Endothelial cell of umbilical vein (primary cell): ENCODE data around the gene RTN4. TPM values are rescaled to one million over a fixed set of nuclear protein-coding genes. Genes with fewer than 3 reads are reported as not detected.

ENCODE experiments used
- BruUV-seq: library from RNA; stranded (reverse); fragments of 400-500 nt; replicated peaks from 2 replicates; lab custom pipeline; 2021; lab: Mats Ljungman, UMichigan
- CTCF ChIA-PET: fragments of 300-600, 350-600 bp; sonication (Branson Sonifier 250); formaldehyde crosslinking; loops from one replicate; lab custom pipeline; 2021; ENCODE audit warnings: antibody characterized with exemption, inconsistent platforms; lab: Charles Lee
- POLR2A ChIA-PET: fragments of 300-600, 350-600 bp; sonication (Branson Sonifier 250); formaldehyde crosslinking; loops from one replicate; lab custom pipeline; 2021; ENCODE audit warnings: antibody characterized with exemption, inconsistent platforms; lab: Charles Lee
- DNase-seq: peaks from one replicate; pipeline ENCODE4 v3.0.0-alpha.2; 2011; ENCODE audit warnings: low read depth, low spot score
- FAIRE-seq: peaks from 2 replicates; lab custom pipeline; 2011; peaks lifted over from hg19 to GRCh38; lab: Jason Lieb, UNC
- H2AFZ ChIP-seq: 2 replicates; pipeline ENCODE4 v1.6.0; 2012; ENCODE audit warnings: low read depth, low read length, control low read depth, inconsistent platforms
- H3K27ac ChIP-seq: 2 replicates; pipeline ENCODE4 v1.5.1; 2011; ENCODE audit warnings: low read depth, mild to moderate bottlenecking, control low read depth, low read length, moderate library complexity; ENCODE audit not compliant: insufficient read depth
- H3K27me3 ChIP-seq, 2 experiments: 2 replicates each; pipeline versions ENCODE4 v1.6.0 to v1.6.1; 2011; ENCODE audit warnings: low read length in 2 of 2, mixed read lengths in 1 of 2; ENCODE audit not compliant: control insufficient read depth in 2 of 2, insufficient read depth in 2 of 2
- H3K36me3 ChIP-seq, 2 experiments: 2 replicates in 1 of 2; 3 replicates in 1 of 2; pipeline ENCODE4 v1.5.1; 2011; ENCODE audit warnings: low read length in 2 of 2, mild to moderate bottlenecking in 1 of 2, moderate library complexity in 1 of 2; ENCODE audit not compliant: control insufficient read depth in 2 of 2, insufficient read depth in 2 of 2; ENCODE audit errors: extremely low read depth in 1 of 2
- H3K4me1 ChIP-seq: 3 replicates; pipeline ENCODE4 v1.5.1; 2011; ENCODE audit warnings: mild to moderate bottlenecking, low read length; ENCODE audit not compliant: control insufficient read depth, insufficient read depth; ENCODE audit errors: extremely low read depth
- H3K4me2 ChIP-seq: 2 replicates; pipeline ENCODE4 v1.6.1; 2011; ENCODE audit warnings: low read length, control low read depth, mixed read lengths; ENCODE audit not compliant: insufficient read depth
- H3K4me3 ChIP-seq, 3 experiments: fragments of 200-600 bp in 1 of 3; sonication (generic), shearing (Covaris generic) in 1 of 3; replicated peaks in 1 of 3; 2 replicates each; pipeline ENCODE4 v1.5.1; 2011 to 2016; ENCODE audit warnings: control low read depth in 3 of 3, low read length in 3 of 3, mild to moderate bottlenecking in 2 of 3, inconsistent platforms in 1 of 3, low read depth in 1 of 3, moderate library complexity in 1 of 3; ENCODE audit not compliant: insufficient read depth in 1 of 3
- H3K79me2 ChIP-seq: 2 replicates; pipeline ENCODE4 v1.6.0; 2012; ENCODE audit warnings: low read length, inconsistent platforms; ENCODE audit not compliant: control insufficient read depth, insufficient read depth
- H3K9ac ChIP-seq: replicated peaks from 2 replicates; pipeline ENCODE3; 2011; ENCODE audit warnings: low read length, control low read depth; ENCODE audit not compliant: insufficient read depth; ENCODE audit errors: extremely low read depth
- H3K9me1 ChIP-seq: replicated peaks from 3 replicates; pipeline ENCODE4 v1.6.0; 2011; ENCODE audit warnings: mild to moderate bottlenecking, low read length; ENCODE audit not compliant: control insufficient read depth, insufficient read depth; ENCODE audit errors: extremely low read depth
- H3K9me3 ChIP-seq: replicated peaks from 2 replicates; pipeline ENCODE4 v1.5.1; 2012; ENCODE audit warnings: low read length, inconsistent platforms; ENCODE audit not compliant: control insufficient read depth, insufficient read depth
- H4K20me1 ChIP-seq: replicated peaks from 2 replicates; pipeline ENCODE3; 2011; ENCODE audit warnings: mild to moderate bottlenecking, low read length; ENCODE audit not compliant: control insufficient read depth, insufficient read depth; ENCODE audit errors: extremely low read depth
- CTCF ChIP-seq, 2 donors: IDR thresholded peaks; 1 replicate in 1 of 2; 2 replicates in 1 of 2; pipeline ENCODE4 v1.5.1; 2011; ENCODE audit warnings: low read length in 2 of 2, mild to moderate bottlenecking in 2 of 2, moderate library complexity in 2 of 2, control low read depth in 1 of 2, inconsistent platforms in 1 of 2, low read depth in 1 of 2; ENCODE audit not compliant: insufficient read depth in 1 of 2; ENCODE audit errors: extremely low read depth in 1 of 2
- EZH2 ChIP-seq: IDR thresholded peaks from 2 replicates; pipeline ENCODE4 v1.6.1; 2012; ENCODE audit warnings: borderline replicate concordance, low read depth, mild to moderate bottlenecking, moderate library complexity, low read length, inconsistent platforms; ENCODE audit not compliant: severe bottlenecking
- FOS ChIP-seq: IDR thresholded peaks from 2 replicates; pipeline ENCODE4 v1.6.1; 2011; ENCODE audit warnings: mild to moderate bottlenecking, low read length, moderate library complexity, borderline replicate concordance; ENCODE audit not compliant: insufficient read depth
- GATA2 ChIP-seq: IDR thresholded peaks from 2 replicates; pipeline ENCODE4 v1.7.0; 2011; ENCODE audit warnings: low read depth, mild to moderate bottlenecking, moderate library complexity, mixed read lengths, low read length; ENCODE audit not compliant: insufficient read length, insufficient read depth
- JUN ChIP-seq: IDR thresholded peaks from 2 replicates; pipeline ENCODE4 v1.6.1; 2011; ENCODE audit warnings: borderline replicate concordance, low read depth; ENCODE audit not compliant: insufficient read length, insufficient read depth
- MYC ChIP-seq: IDR thresholded peaks from one replicate; pipeline ENCODE4 v1.6.1; 2011; ENCODE audit warnings: mild to moderate bottlenecking, low read depth, low read length
- POLR2A ChIP-seq: IDR thresholded peaks from 2 replicates; pipeline ENCODE4 v1.6.1; 2012; ENCODE audit warnings: low read depth, mild to moderate bottlenecking, control low read depth, low read length
- POLR2AphosphoS5 ChIP-seq: IDR thresholded peaks from 2 replicates; pipeline ENCODE4 v1.6.1; 2012; ENCODE audit warnings: low read depth, mild to moderate bottlenecking, control low read depth, low read length, moderate library complexity; ENCODE audit not compliant: insufficient read depth
- dilution Hi-C: fragments of 300-500 bp; cut with MboI; formaldehyde crosslinking; loops from one replicate; pipeline ENCODE4 v1.15.0; 2019; ENCODE audit warnings: low sequenced_read_pairs; ENCODE audit not compliant: extremely low pct_ligation_motif_present
- intact Hi-C: fragments of 100-400 bp; cut with micrococcal nuclease; formaldehyde crosslinking; loops from one replicate; pipeline ENCODE4 v1.10.0; 2022
- polyA plus RNA-seq, 4 experiments: library from polyadenylated mRNA; depleted of rRNA in 3 of 4; stranded (reverse) in 3 of 4; unstranded in 1 of 4; fragments of >200 nt; gene quantifications; 2 replicates each; pipeline versions ENCODE4 v1.2.1 to v1.2.3, GENCODE V29; 2011 to 2012; ENCODE audit warnings: missing spikeins in 1 of 4
- total RNA-seq: library from RNA; stranded (reverse); gene quantifications from 2 replicates; pipeline ENCODE4 v1.2.3, GENCODE V29; 2021
- TF ChIP-seq, protein P1 (sequence below): IDR thresholded peaks from 2 replicates; pipeline ENCODE4 v1.6.1; 2011; ENCODE audit not compliant: insufficient read depth, insufficient read length

The RTN4 gene
- total and polyA plus RNA-seq, 2 donors (not counting 3 experiments of a cell fraction or from before 2014, with no cell fraction given) = 253 to 486 TPM

DNA sequence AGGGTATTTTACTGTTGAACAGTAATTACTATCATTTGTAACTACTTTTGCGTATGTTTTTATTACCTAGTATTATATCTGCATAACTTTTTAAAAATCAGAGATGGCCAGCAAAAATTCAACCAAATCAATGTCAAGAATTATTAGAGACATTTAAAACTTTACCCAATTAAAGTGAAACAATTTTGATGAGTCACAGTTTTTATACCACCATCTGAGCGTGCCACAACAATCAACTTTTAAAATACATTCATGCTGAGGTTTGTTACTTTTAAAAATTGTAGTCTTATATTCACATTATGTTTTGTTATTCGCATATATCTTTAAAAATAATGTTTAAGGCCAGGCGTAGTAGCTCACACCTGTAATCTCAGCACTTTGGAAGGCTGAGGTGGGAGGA, 114.9 kb downstream of the RTN4 start:
- FAIRE-seq (no peak), DNase-seq (no peak)
- POLR2A ChIA-PET = no interaction called here
- Histone ChIP-seq H3K36me3 (no peaks in the 10 kb centered on the region), H3K9me1 (no peaks in the 10 kb centered on the region), H3K4me2 (no peak overlapping the region), H3K4me3 (no peak overlapping the region), H4K20me1 (no peaks in the 10 kb centered on the region), H3K27me3 (peaks cover 3% of the 10 kb centered on the region in 2 experiments), H3K9ac (no peak overlapping the region), H3K4me1 (no peaks in the 10 kb centered on the region), H3K27ac (no peak overlapping the region), H3K9me3 (no peaks in the 10 kb centered on the region), H2AFZ (no peak overlapping the region), H3K79me2 (no peaks in the 10 kb centered on the region)
- intact Hi-C loops (no loop called here), dilution Hi-C loops (no loop called here)
- BruUV-seq = no TSS peak
- TF ChIP-seq POLR2AphosphoS5 (no peak), EZH2 (no peak), CTCF (IDR thresholded peaks at IDR 0.05; ENCODE audit: extremely low read depth in 1 of 2, insufficient read depth in 1 of 2, low read depth in 1 of 2, low read length in 2 of 2) (no peak), GATA2 (no peak), JUN (no peak), MYC (no peak), FOS (no peak), POLR2A (no peak)
- TF ChIP-seq, protein P1, sequence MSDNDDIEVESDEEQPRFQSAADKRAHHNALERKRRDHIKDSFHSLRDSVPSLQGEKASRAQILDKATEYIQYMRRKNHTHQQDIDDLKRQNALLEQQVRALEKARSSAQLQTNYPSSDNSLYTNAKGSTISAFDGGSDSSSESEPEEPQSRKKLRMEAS = no peak
- CTCF ChIA-PET = no interaction called here
